HUES48 (cell line): Measurements from ENCODE around the gene CERK.

ENCODE experiments used
- H3K27ac ChIP-seq: one replicate; pipeline ENCODE4 v1.7.0; 2013; ENCODE audit warnings: low read depth, low read length, inconsistent platforms
- H3K27me3 ChIP-seq: 2 replicates; pipeline ENCODE4 v1.6.1; 2013; ENCODE audit warnings: mild to moderate bottlenecking, low read length; ENCODE audit not compliant: control insufficient read depth, insufficient read depth
- H3K36me3 ChIP-seq: 2 replicates; pipeline ENCODE4 v1.6.1; 2013; ENCODE audit warnings: low read length; ENCODE audit not compliant: control insufficient read depth, insufficient read depth
- H3K4me1 ChIP-seq: 2 replicates; pipeline ENCODE4 v1.6.1; 2013; ENCODE audit warnings: mild to moderate bottlenecking, low read length; ENCODE audit not compliant: control insufficient read depth, insufficient read depth
- H3K4me3 ChIP-seq: 2 replicates; pipeline ENCODE4 v1.5.1; 2013; ENCODE audit warnings: mild to moderate bottlenecking, low read depth, low read length
- H3K9ac ChIP-seq: 2 replicates; pipeline ENCODE4 v1.6.1; 2013; ENCODE audit warnings: mild to moderate bottlenecking, low read depth, low read length, moderate library complexity
- H3K9me3 ChIP-seq: 2 replicates; pipeline ENCODE4 v1.6.1; 2013; ENCODE audit warnings: low read length; ENCODE audit not compliant: control insufficient read depth, insufficient read depth

CERK gene

DNA sequence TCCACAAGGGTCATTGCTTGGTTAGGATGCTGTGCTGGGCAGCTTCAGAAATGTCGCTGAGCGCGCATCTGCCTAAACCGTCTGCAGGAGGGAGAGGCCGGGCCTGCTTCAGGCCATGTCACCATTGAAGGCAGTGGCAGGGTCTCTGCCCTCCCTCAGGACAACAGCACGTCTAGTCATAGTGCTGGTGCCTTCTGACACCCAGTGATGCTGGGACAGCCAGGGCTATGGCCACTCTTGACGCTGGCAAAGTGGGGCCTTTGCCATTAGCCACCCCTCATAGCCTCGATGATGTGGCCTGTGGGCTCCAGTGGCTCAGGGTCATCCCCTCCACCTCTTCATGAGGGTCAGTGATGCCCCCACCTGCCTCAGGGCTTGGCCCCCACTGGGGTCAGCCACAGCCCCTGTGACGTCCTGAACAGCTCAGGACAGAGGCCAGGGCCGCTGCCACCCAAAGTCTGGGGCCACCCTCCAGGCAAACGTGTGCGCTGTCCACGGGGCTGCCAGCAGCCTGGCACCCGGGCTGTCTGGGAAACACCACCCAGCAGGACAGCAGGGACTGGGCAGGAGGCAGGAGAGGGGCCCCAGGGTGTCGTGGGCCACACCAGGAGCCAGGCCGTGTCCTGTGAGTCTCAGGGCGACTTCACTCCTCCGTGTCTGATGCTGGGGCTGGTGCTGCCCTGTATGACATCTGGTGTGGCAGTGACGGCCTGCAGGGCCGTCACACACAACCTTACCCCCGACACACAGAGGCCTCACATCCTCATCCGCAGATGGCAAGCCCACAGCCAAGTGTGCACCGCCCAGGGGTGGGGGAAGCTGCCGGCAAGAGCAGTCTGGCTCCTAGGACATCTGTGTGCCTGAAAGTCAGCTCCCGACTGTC lies 42.5 kb downstream of the CERK start:
- H3K4me1 ChIP-seq, result no peaks in the 10 kb centered on the region
- no peaks in the 10 kb centered on the region for H3K27me3 ChIP-seq
- no peak overlapping the region for H3K9ac ChIP-seq
- H3K9me3 ChIP-seq, result no peaks in the 10 kb centered on the region
- H3K4me3 ChIP-seq, result no peak overlapping the region
- no peak overlapping the region for H3K27ac ChIP-seq
- H3K36me3 ChIP-seq, result peaks cover 84% of the 10 kb centered on the region

- Histone ChIP-seq H3K4me3 (no peak overlapping the region), H3K9ac (no peak overlapping the region), H3K27me3 (no peaks in the 10 kb centered on the region), H3K9me3 (no peaks in the 10 kb centered on the region), H3K27ac (no peak overlapping the region), H3K36me3 (peaks cover 87% of the 10 kb centered on the region), H3K4me1 (no peaks in the 10 kb centered on the region)
These were observed 43.5 kb downstream of the CERK start for GRCh38 chr22:46694416-46695170.

DNA sequence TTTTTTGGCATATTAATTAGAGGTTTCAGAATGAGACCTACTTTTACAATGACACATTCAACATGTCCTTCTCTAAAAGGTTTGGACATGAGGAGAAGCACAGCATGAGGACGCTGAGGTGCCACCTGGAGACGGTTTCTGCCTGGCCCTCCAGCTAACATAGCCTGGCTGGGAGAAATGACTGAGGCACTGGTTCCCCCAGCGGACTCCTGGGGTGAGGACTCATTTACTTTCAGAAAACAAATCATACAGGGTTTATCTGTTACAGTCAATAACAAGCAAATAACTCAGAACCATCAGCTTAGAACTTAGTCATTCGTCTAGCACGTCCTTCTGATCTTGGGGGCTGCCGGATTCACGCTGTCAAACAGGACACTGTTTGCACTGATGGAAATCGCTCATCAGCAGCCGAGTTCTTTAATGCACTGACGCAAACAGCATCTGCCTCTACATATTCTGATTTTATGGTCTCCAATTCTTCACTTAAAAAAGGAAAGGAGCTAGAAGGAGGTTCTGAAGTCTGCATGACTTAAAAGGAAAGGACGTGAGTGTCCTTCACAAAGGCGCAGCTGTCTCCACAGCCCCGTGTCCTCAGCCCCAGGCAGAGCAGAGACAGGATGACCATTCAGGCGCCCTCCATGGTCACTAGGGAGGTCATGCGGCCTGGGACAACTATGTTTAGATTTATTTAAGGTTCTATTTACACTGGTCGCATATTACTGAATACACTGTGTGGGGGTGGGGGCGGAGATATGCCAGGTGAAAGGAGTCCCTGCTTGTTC lies 44.2 kb downstream of the CERK start:
- Histone ChIP-seq H3K4me1 (no peaks in the 10 kb centered on the region), H3K9ac (no peak overlapping the region), H3K27ac (no peak overlapping the region), H3K27me3 (no peaks in the 10 kb centered on the region), H3K36me3 (peaks cover 85% of the 10 kb centered on the region), H3K4me3 (no peak overlapping the region), H3K9me3 (no peaks in the 10 kb centered on the region)

- no peak overlapping the region for H3K27ac ChIP-seq
- no peak overlapping the region for H3K4me3 ChIP-seq
- H3K4me1 ChIP-seq, result no peaks in the 10 kb centered on the region
- H3K36me3 ChIP-seq, result peaks cover 88% of the 10 kb centered on the region
- no peak overlapping the region for H3K9ac ChIP-seq
- no peaks in the 10 kb centered on the region for H3K27me3 ChIP-seq
- no peaks in the 10 kb centered on the region for H3K9me3 ChIP-seq
These were observed 46.5 kb downstream of the CERK start for GRCh38 chr22:46691571-46691970.

DNA sequence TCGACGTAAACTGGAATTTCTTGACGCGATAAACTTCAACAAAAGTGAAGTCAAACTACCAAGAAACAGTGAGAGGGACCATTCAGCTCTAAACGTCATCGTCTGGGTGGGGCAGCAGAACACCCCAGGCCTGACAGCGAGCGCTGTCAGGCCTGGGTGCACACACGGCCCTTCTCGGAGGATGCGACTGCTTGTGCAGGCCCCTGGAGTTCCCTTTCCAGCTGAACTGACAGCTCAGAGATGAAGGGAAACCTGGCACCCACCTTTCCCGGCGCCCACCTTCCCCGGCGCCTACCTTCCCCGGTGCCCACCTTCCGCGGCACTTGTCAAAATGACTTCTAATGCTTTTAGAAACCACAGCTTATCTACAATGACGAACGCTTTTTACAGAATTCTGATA lies 47.9 kb downstream of the CERK start:
- no peak overlapping the region for H3K27ac ChIP-seq
- H3K4me3 ChIP-seq, result no peak overlapping the region
- no peak overlapping the region for H3K9ac ChIP-seq
- no peaks in the 10 kb centered on the region for H3K9me3 ChIP-seq
- H3K36me3 ChIP-seq, result peaks cover 87% of the 10 kb centered on the region
- H3K27me3 ChIP-seq, result no peaks in the 10 kb centered on the region
- H3K4me1 ChIP-seq, result no peaks in the 10 kb centered on the region

DNA sequence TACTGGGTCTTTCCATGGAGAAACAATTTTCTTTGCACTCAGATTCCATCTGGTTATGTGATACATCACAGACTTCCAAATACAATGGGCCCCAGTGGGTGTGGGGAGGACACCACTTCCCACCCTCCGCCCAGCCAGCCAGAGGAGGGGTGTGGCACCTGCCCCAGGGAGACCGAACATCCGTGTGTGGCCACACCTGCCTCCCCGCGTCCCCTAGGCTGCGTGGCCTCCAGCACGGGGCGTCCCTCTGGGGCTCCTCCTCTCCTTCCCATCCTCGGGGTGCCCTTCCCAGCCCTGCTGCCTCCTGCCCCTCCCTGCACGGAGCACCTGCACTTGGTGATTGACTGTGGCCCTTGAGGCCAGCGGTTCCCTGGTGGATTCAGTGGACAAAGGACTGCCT lies 49.1 kb downstream of the CERK start:
- Histone ChIP-seq H3K27me3 (no peaks in the 10 kb centered on the region), H3K4me3 (no peak overlapping the region), H3K4me1 (no peaks in the 10 kb centered on the region), H3K9me3 (no peaks in the 10 kb centered on the region), H3K27ac (no peak overlapping the region), H3K36me3 (peaks cover 79% of the 10 kb centered on the region), H3K9ac (no peak overlapping the region)

DNA sequence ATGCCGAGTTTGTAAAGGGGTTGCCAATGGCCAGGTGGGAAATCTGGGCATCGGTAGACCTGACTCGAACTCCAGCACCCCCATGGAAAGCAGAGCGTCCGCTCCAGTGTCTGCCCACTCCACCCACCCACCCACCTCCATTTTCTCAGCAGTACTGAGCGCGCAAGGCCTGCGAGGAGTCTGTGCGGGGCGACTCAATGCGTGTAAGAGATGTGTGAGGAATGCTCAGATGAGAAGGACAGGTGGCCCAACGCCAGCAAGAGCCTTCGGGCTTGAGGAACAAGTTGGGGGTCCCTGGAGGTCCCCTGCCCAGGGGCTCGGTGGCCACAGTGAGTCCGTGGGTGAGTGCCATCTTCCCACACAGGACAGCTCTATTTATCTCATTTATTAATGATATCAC lies 50.6 kb downstream of the CERK start:
- Histone ChIP-seq H3K4me1 (no peaks in the 10 kb centered on the region), H3K9me3 (no peaks in the 10 kb centered on the region), H3K4me3 (no peak overlapping the region), H3K27ac (no peak overlapping the region), H3K27me3 (no peaks in the 10 kb centered on the region), H3K36me3 (peaks cover 66% of the 10 kb centered on the region), H3K9ac (no peak overlapping the region)

- Histone ChIP-seq H3K27me3 (no peaks in the 10 kb centered on the region), H3K9ac (no peak overlapping the region), H3K27ac (no peak overlapping the region), H3K4me3 (no peak overlapping the region), H3K9me3 (no peaks in the 10 kb centered on the region), H3K36me3 (peaks cover 66% of the 10 kb centered on the region), H3K4me1 (no peaks in the 10 kb centered on the region)
These were observed 51.0 kb downstream of the CERK start for GRCh38 chr22:46687048-46687444.

- H3K27me3 ChIP-seq, result no peaks in the 10 kb centered on the region
- no peak overlapping the region for H3K9ac ChIP-seq
- H3K36me3 ChIP-seq, result peaks cover 60% of the 10 kb centered on the region
- H3K9me3 ChIP-seq, result no peaks in the 10 kb centered on the region
- H3K27ac ChIP-seq, result no peak overlapping the region
- H3K4me1 ChIP-seq, result no peaks in the 10 kb centered on the region
- no peak overlapping the region for H3K4me3 ChIP-seq
These were observed 51.6 kb downstream of the CERK start for GRCh38 chr22:46686221-46687047.

DNA sequence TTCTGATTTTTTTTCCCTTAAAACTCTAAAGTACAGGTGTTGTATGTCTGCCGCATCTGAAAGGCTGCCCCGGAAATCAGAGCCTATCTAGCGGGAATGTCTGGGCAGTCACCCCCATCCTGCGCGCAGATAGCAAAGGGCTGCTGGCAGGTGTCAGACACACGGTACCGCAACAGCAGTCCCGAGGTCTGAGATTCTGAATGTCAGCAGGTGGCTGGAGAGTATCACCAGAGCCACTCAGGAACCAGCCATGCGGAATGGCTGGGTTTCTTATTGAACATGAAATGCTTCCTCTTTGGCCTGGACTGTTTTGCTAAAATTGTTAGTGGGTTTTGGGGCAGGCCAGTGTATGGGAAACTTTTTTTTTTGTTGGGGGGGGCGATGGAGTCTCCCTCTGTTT lies 53.3 kb downstream of the CERK start:
- no peaks in the 10 kb centered on the region for H3K4me1 ChIP-seq
- H3K9ac ChIP-seq, result no peak overlapping the region
- no peaks in the 10 kb centered on the region for H3K27me3 ChIP-seq
- no peaks in the 10 kb centered on the region for H3K9me3 ChIP-seq
- H3K4me3 ChIP-seq, result no peak overlapping the region
- H3K36me3 ChIP-seq, result peaks cover 43% of the 10 kb centered on the region
- H3K27ac ChIP-seq, result no peak overlapping the region
